Uterus (tissue), 2 donors: ENCODE measurements around the gene FMN1.

Experiments used
- CTCF ChIP-seq, 4 experiments: fragments of 200-600 bp in 2 of 4; fragments of 450-650 bp in 2 of 4; sonication (generic) in 2 of 4; IDR thresholded peaks; one replicate each; pipeline ENCODE4 v1.5.1; 2016 to 2019; ENCODE audit warnings: antibody characterized with exemption in 4 of 4, mild to moderate bottlenecking in 2 of 4, moderate library complexity in 1 of 4
- POLR2A ChIP-seq, 2 donors: fragments of 450-650 bp; IDR thresholded peaks; one replicate each; pipeline ENCODE4 v1.6.1; 2016; ENCODE audit warnings: antibody characterized with exemption in 2 of 2, mild to moderate bottlenecking in 1 of 2, moderate library complexity in 1 of 2

GRCh38 chr15:32877252-32878019 is 317.1 kb downstream of the FMN1 start:
- no peak for TF ChIP-seq CTCF (IDR thresholded peaks at IDR 0.05)
- TF ChIP-seq POLR2A (IDR thresholded peaks at IDR 0.05), result no peak
